SU-DHL-6 (cell line): ENCODE measurements around the gene ACTR8.

ENCODE experiments used
- H2AFZ ChIP-seq: fragments of 200-600 bp; sonication (generic); 2 replicates; pipeline ENCODE4 v1.6.1; 2014; ENCODE audit warnings: low read depth, mild to moderate bottlenecking, moderate library complexity, mixed read lengths, antibody characterized with exemption, low read length; ENCODE audit not compliant: severe bottlenecking
- H3F3A ChIP-seq: fragments of 200-600 bp; shearing (Covaris generic); 2 replicates; pipeline ENCODE4 v1.6.0; 2016; ENCODE audit warnings: antibody characterized with exemption, mild to moderate bottlenecking; ENCODE audit not compliant: insufficient read depth
- H3K27ac ChIP-seq: fragments of 200-600 bp; sonication (generic); 2 replicates; pipeline ENCODE4 v1.5.1; 2016; ENCODE audit warnings: low read depth, mild to moderate bottlenecking, low read length, moderate library complexity, mixed read lengths
- H3K27me3 ChIP-seq: fragments of 200-600 bp; sonication (generic), shearing (Covaris generic); 2 replicates; pipeline ENCODE4 v1.6.0; 2014; ENCODE audit warnings: mild to moderate bottlenecking, low read length
- H3K36me3 ChIP-seq: fragments of 200-600 bp; sonication (generic); 2 replicates; pipeline ENCODE4 v1.6.1; 2014; ENCODE audit warnings: mild to moderate bottlenecking, low read length, mixed read lengths
- H3K4me2 ChIP-seq: fragments of 300-600, 200-600 bp; shearing (Covaris generic), sonication (generic); 2 replicates; pipeline ENCODE4 v1.6.0; 2014; ENCODE audit warnings: low read length, low read depth, mild to moderate bottlenecking; ENCODE audit not compliant: poor library complexity, severe bottlenecking
- H3K4me3 ChIP-seq: fragments of 200-600 bp; sonication (generic); 2 replicates; pipeline ENCODE4 v1.5.1; 2014; ENCODE audit warnings: antibody characterized with exemption, low read length, mild to moderate bottlenecking, mixed read lengths; ENCODE audit not compliant: insufficient read depth, poor library complexity, severe bottlenecking
- H3K79me2 ChIP-seq: fragments of 200-600 bp; sonication (generic); 2 replicates; pipeline ENCODE4 v1.6.1; 2014; ENCODE audit warnings: mild to moderate bottlenecking, low read length, moderate library complexity; ENCODE audit not compliant: insufficient read depth
- H3K9ac ChIP-seq: fragments of 200-600 bp; sonication (generic); 2 replicates; pipeline ENCODE4 v1.7.0; 2014; ENCODE audit warnings: mild to moderate bottlenecking, low read length
- H3K9me2 ChIP-seq: fragments of 200-600 bp; sonication (generic); replicated peaks from 2 replicates; pipeline ENCODE4 v1.6.1; 2014; ENCODE audit warnings: low read length; ENCODE audit not compliant: insufficient read depth
- H3K9me3 ChIP-seq: fragments of 200-600 bp; sonication (generic); 2 replicates; pipeline ENCODE4 v1.6.1; 2014; ENCODE audit warnings: low read length, mixed read lengths; ENCODE audit not compliant: insufficient read depth
- H4K20me1 ChIP-seq: fragments of 200-600 bp; sonication (generic); 2 replicates; pipeline ENCODE4 v1.6.1; 2014; ENCODE audit warnings: low read depth, mild to moderate bottlenecking, antibody characterized with exemption, low read length, moderate library complexity, mixed read lengths
- CTCF ChIP-seq: fragments of 200-600 bp; sonication (generic); IDR thresholded peaks from one replicate; pipeline ENCODE4 v1.5.1; 2017; ENCODE audit warnings: antibody characterized with exemption, mild to moderate bottlenecking, low read length, moderate library complexity; ENCODE audit not compliant: insufficient read depth, poor library complexity, severe bottlenecking
- EZH2phosphoT487 ChIP-seq: fragments of 200-600 bp; sonication (generic), shearing (Covaris generic); conservative IDR thresholded peaks from 2 replicates; pipeline ENCODE4 v1.6.1; 2018; ENCODE audit warnings: mild to moderate bottlenecking, antibody characterized with exemption, low read length, moderate library complexity, mixed read lengths

ACTR8 gene

GRCh38 chr3:53817211-53817610 is 64.7 kb downstream of the ACTR8 start:
- Histone ChIP-seq H3K9me3 (no peaks in the 10 kb centered on the region), H3K9ac (no peak overlapping the region), H3K4me2 (no peak overlapping the region), H4K20me1 (no peaks in the 10 kb centered on the region), H3K4me3 (no peak overlapping the region), H3K27me3 (no peaks in the 10 kb centered on the region), H3K79me2 (no peaks in the 10 kb centered on the region), H3F3A (0 out of 2 replicates have a peak, but pooled peaks cover 7% of the 10 kb centered on the region), H3K36me3 (0 out of 2 replicates have a peak, but pooled peaks cover 2% of the 10 kb centered on the region), H3K27ac (no peak overlapping the region), H2AFZ (no peak overlapping the region), H3K9me2 (no peaks in the 10 kb centered on the region)
- no peak for TF ChIP-seq CTCF
- TF ChIP-seq EZH2phosphoT487, result no peak
